ENCODE measurements around the gene TMEM256. TPM values are rescaled to one million over a fixed set of nuclear protein-coding genes. Genes with fewer than 3 reads are reported as not detected.
A peak's percentile ranks its signal among the peaks of the same experiment; 100 is the strongest.

TMEM256 gene
- total RNA-seq, 3 donors from 2014 or later (not counting 1 experiment from before 2014, with no cell fraction given): 31.8 to 35.9 (median 34.2) TPM

DNA sequence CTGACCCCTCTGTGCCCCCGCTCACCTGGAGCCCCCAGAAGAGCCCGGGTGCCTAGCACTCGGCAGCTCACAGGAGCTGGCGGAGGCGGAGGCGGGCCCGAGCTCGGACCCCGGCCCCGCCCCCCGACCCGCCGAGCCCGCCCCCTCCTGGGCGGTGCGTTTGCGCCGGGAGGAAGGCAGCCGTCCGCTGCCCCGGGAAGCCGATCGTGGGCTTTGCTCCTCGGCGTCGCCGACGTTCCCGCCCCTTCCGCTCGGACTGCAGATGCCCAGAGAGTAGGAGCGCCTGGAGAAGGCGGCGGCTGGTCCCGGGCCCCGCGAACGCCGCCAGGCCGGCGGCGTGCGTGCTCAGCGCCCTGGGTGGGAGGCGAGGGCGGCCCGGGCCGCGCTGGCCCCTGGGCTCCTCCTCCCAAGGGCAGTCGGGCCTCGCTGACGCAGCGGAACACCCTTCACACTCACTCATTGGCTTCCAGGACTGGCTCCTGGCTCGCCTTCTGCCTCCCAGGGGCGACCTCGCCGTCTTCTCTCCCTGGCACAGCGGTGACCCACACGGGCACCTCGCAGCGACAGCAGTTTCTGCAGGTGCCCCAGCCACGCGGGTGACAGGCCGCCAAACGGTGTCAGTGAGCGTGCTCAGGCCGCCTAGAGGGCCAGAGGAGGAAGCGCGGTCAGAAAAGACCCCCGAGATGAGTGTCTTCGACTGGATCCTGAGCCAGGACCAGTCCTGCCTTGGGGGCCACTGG is 9.3 kb downstream of the TMEM256 start, which contains the start of gene PLSCR3:
Gene PLSCR3, minus strand, starts transcription at position 74 of the 740 bp plus-strand sequence. CDS start 415 bp downstream, outside the sequence.
- peak within 1 kb of the TSS; percentile 91 for H3K27ac Mint-ChIP-seq
- Histone ChIP-seq H3K4me3 (ENCODE audit: low read length) (peak within 1 kb of the TSS; percentile 93), H3K27me3 (ENCODE audit: control insufficient read depth, insufficient read depth, low read length) (no peaks in the 10 kb centered on the region), H3K4me1 (ENCODE audit: control insufficient read depth, insufficient read depth, low read length) (peaks cover 20% of the 10 kb centered on the region), H3K36me3 (ENCODE audit: control insufficient read depth, insufficient read depth, low read length) (peaks cover 29% of the 10 kb centered on the region), H3K27ac (ENCODE audit: low read length) (peak within 1 kb of the TSS; percentile 76), H3K9me3 (ENCODE audit: control insufficient read depth, insufficient read depth, low read length) (no peaks in the 10 kb centered on the region)
- WGBS (ENCODE audit: insufficient coverage): under 1% methylated on average over 71 of the region's 71 CpGs
- TF ChIP-seq, protein P1, sequence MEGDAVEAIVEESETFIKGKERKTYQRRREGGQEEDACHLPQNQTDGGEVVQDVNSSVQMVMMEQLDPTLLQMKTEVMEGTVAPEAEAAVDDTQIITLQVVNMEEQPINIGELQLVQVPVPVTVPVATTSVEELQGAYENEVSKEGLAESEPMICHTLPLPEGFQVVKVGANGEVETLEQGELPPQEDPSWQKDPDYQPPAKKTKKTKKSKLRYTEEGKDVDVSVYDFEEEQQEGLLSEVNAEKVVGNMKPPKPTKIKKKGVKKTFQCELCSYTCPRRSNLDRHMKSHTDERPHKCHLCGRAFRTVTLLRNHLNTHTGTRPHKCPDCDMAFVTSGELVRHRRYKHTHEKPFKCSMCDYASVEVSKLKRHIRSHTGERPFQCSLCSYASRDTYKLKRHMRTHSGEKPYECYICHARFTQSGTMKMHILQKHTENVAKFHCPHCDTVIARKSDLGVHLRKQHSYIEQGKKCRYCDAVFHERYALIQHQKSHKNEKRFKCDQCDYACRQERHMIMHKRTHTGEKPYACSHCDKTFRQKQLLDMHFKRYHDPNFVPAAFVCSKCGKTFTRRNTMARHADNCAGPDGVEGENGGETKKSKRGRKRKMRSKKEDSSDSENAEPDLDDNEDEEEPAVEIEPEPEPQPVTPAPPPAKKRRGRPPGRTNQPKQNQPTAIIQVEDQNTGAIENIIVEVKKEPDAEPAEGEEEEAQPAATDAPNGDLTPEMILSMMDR (IDR thresholded peaks at IDR 0.05): no peak
- ATAC-seq (peak; percentile 88 to 96 (median 89)), DNase-seq (peak; percentile 86 to 88)
- H3K4me1 Mint-ChIP-seq: peaks cover 9 to 20% of the 10 kb centered on the region in 2 donors
- intact Hi-C loops (cut with micrococcal nuclease): loop anchor here (1.0 kb wide), 1 partner anchor 10 kb away; the partner anchor contains the start of gene TMEM256
- no peaks in the 10 kb centered on the region for H3K27me3 Mint-ChIP-seq (ENCODE audit: low read depth in 2 of 2)
- H3K9me3 Mint-ChIP-seq: no peaks in the 10 kb centered on the region
- peak within 1 kb of the TSS; percentile 96 for H3K4me3 Mint-ChIP-seq
- H3K36me3 Mint-ChIP-seq: no peaks in the 10 kb centered on the region

- Mint-ChIP-seq H3K27ac (peak overlapping the region; percentile 91), H3K4me3 (peak overlapping the region; percentile 95), H3K9me3 (no peaks in the 10 kb centered on the region), H3K4me1 (peaks cover 9 to 20% of the 10 kb centered on the region in 2 donors), H3K27me3 (ENCODE audit: low read depth in 2 of 2) (no peaks in the 10 kb centered on the region), H3K36me3 (no peaks in the 10 kb centered on the region)
- intact Hi-C loops (cut with micrococcal nuclease): loop anchor here (1.0 kb wide), 1 partner anchor 10 kb away; the partner anchor contains the start of gene TMEM256
- no peaks in the 10 kb centered on the region for H3K9me3 ChIP-seq (ENCODE audit: control insufficient read depth, insufficient read depth, low read length)
- peak overlapping the region; percentile 93 for H3K4me3 ChIP-seq (ENCODE audit: low read length)
- H3K27me3 ChIP-seq (ENCODE audit: control insufficient read depth, insufficient read depth, low read length): no peaks in the 10 kb centered on the region
- DNase-seq (peak in 1 of 2 donors; percentile 87), ATAC-seq (peak; percentile 68 to 75 (median 69))
- H3K27ac ChIP-seq (ENCODE audit: low read length): peak overlapping the region; percentile 64
- peaks cover 20% of the 10 kb centered on the region for H3K4me1 ChIP-seq (ENCODE audit: control insufficient read depth, insufficient read depth, low read length)
- peaks cover 37% of the 10 kb centered on the region for H3K36me3 ChIP-seq (ENCODE audit: control insufficient read depth, insufficient read depth, low read length)
- TF ChIP-seq, protein P1 (IDR thresholded peaks at IDR 0.05): no peak
- 6% methylated on average over 48 of the region's 48 CpGs for WGBS (ENCODE audit: insufficient coverage)
These were observed 10.1 kb downstream of the TMEM256 start for GRCh38 chr17:7393613-7394451.

DNA sequence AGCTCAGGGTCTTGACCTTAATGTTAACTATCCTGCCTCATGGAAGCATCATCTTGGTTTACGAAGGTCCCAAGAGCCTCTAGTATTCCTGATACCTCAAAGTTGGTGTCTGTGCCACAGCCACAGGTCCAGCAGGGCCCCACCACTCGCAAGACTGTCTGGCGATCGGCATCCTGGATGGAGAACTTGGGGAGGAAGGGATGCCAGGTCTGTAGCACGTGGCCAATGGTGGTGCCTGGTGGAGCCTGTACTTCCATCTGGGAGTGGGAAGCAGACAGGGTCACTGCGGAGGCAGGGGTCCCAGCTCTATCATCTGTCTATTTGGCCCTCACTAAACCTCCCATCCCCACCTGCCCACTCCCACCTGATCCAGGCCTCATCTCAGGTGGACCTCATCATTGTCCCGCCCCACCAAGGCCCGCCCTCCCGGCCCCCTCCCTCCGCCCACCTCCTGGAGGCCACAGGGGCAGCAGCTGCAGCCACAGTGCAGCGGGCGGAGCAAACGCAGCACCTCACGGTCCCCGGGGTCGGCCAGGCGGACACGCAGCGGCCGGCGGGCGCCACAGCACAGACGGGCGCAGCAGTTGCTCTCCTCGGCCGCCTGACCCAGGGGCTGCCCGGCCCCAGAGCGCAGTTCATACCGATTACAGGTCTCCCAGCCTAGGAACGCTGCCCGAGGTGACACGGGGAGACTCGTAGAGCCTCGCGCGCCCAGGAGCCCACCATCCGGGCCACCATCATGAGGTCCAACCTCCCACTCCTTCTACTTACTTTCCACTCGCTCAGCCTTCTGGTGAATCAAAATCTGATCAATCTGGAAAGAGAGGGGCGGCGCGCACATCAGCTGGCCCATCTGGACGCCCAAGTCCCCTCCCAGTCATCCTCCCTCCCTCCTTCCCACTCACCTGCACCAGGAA is 10.9 kb downstream of the TMEM256 start:
- ATAC-seq (no peak), DNase-seq (no peak)
- peaks cover 44% of the 10 kb centered on the region for H3K36me3 ChIP-seq (ENCODE audit: control insufficient read depth, insufficient read depth, low read length)
- peak overlapping the region; percentile 93 for H3K4me3 ChIP-seq (ENCODE audit: low read length)
- TF ChIP-seq, protein P1 (IDR thresholded peaks at IDR 0.05): no peak
- H3K27me3 Mint-ChIP-seq (ENCODE audit: low read depth in 2 of 2): no peaks in the 10 kb centered on the region
- H3K4me3 Mint-ChIP-seq: peak overlapping the region; percentile 79
- no peaks in the 10 kb centered on the region for H3K9me3 Mint-ChIP-seq
- intact Hi-C loops (cut with micrococcal nuclease): no loop called here
- peaks cover 20% of the 10 kb centered on the region for H3K4me1 ChIP-seq (ENCODE audit: control insufficient read depth, insufficient read depth, low read length)
- peaks cover 9 to 20% of the 10 kb centered on the region in 2 donors for H3K4me1 Mint-ChIP-seq
- WGBS (ENCODE audit: insufficient coverage): 91% methylated on average over 40 of the region's 42 CpGs
- no peaks in the 10 kb centered on the region for H3K36me3 Mint-ChIP-seq
- no peaks in the 10 kb centered on the region for H3K9me3 ChIP-seq (ENCODE audit: control insufficient read depth, insufficient read depth, low read length)
- peak overlapping the region; percentile 91 for H3K27ac Mint-ChIP-seq
- H3K27ac ChIP-seq (ENCODE audit: low read length): peak overlapping the region; percentile 64
- no peaks in the 10 kb centered on the region for H3K27me3 ChIP-seq (ENCODE audit: control insufficient read depth, insufficient read depth, low read length)

Data from natural killer cell (primary cell).